K562 (cell line): ENCODE data around the gene RCSD1. TPM values are rescaled to one million over a fixed set of nuclear protein-coding genes. Genes with fewer than 3 reads are reported as not detected.

Experiments
- ATAC-seq: fragments of 200-7000 bp; cut with Tn5 transposase; 3 replicates; pipeline ENCODE4 v1.9.1; 2020; ENCODE audit warnings: moderate library complexity
- BruUV-seq: library from RNA; stranded (reverse); fragments of 400-500 nt; replicated peaks from 2 replicates; lab custom pipeline; 2021; lab: Mats Ljungman, UMichigan
- CTCF ChIA-PET: fragments of 300-600 bp; formaldehyde crosslinking; extraction: SDS; loops from one replicate; lab custom pipeline; 2021; ENCODE audit warnings: low intra/inter-chr PET ratio; lab: Yijun Ruan, JAX
- POLR2A ChIA-PET: fragments of 300-600, 350-650 bp; sonication (Branson Sonifier 250); formaldehyde crosslinking; extraction: SDS; loops from one replicate; lab custom pipeline; 2021; ENCODE audit warnings: antibody characterized with exemption, inconsistent platforms; lab: Yijun Ruan, JAX
- DNase-seq, 4 experiments: peaks; one replicate each; pipeline versions ENCODE4 v3.0.0 to v3.0.0-alpha.2; 2011 to 2018; ENCODE audit warnings: low spot score in 3 of 4, mixed read lengths in 3 of 4; ENCODE audit errors: extremely low read depth in 1 of 4
- FAIRE-seq: peaks from 2 replicates; lab custom pipeline; 2011; peaks lifted over from hg19 to GRCh38; lab: Jason Lieb, UNC
- H2AFZ ChIP-seq: 2 replicates; pipeline ENCODE4 v1.6.0; 2011; ENCODE audit warnings: low read depth, low read length, control low read depth, inconsistent platforms
- H3K27ac ChIP-seq: fragments of 200-600 bp; 3 replicates; pipeline ENCODE4 v1.8.0; 2011; ENCODE audit warnings: low read depth, mild to moderate bottlenecking, control low read depth, inconsistent platforms, low read length, moderate library complexity, mixed read lengths; ENCODE audit errors: extremely low read depth
- H3K27me3 ChIP-seq, 2 experiments: fragments of 300-600 bp in 1 of 2; 2 replicates in 1 of 2; 3 replicates in 1 of 2; pipeline versions ENCODE4 v1.6.0 to v1.8.0; 2011; ENCODE audit warnings: inconsistent platforms in 2 of 2, low read length in 2 of 2, mild to moderate bottlenecking in 1 of 2, mixed read lengths in 1 of 2, moderate library complexity in 1 of 2; ENCODE audit not compliant: control insufficient read depth in 2 of 2, insufficient read depth in 2 of 2
- H3K36me3 ChIP-seq: fragments of 300-600 bp; 3 replicates; pipeline ENCODE4 v1.8.0; 2011; ENCODE audit warnings: mild to moderate bottlenecking, low read length, inconsistent platforms; ENCODE audit not compliant: control insufficient read depth, insufficient read depth
- H3K4me1 ChIP-seq, 2 experiments: fragments of 200-600 bp in 1 of 2; replicated peaks in 1 of 2; 2 replicates in 1 of 2; 3 replicates in 1 of 2; pipeline versions ENCODE4 v1.5.1 to v1.8.0; 2011; ENCODE audit warnings: inconsistent platforms in 2 of 2, low read length in 2 of 2, mild to moderate bottlenecking in 1 of 2, mixed read lengths in 1 of 2, moderate library complexity in 1 of 2; ENCODE audit not compliant: control insufficient read depth in 2 of 2, insufficient read depth in 2 of 2
- H3K4me2 ChIP-seq: 2 replicates; pipeline ENCODE4 v1.6.1; 2011; ENCODE audit warnings: low read length, control low read depth, inconsistent platforms, mixed read lengths; ENCODE audit not compliant: insufficient read depth
- H3K4me3 ChIP-seq: fragments of 200-600 bp; sonication (generic), shearing (Covaris generic); 2 replicates; pipeline ENCODE4 v1.5.1; 2016; ENCODE audit warnings: control low read depth, inconsistent platforms
- H3K79me2 ChIP-seq: fragments of 200-600 bp; 3 replicates; pipeline ENCODE4 v1.8.0; 2011; ENCODE audit warnings: low read length, inconsistent platforms; ENCODE audit not compliant: control insufficient read depth, insufficient read depth
- H3K9ac ChIP-seq, 2 experiments: 2 replicates each; pipeline versions ENCODE4 v1.6.0 to v1.6.1; 2011; ENCODE audit warnings: low read depth in 2 of 2, low read length in 2 of 2, control low read depth in 1 of 2, inconsistent platforms in 1 of 2, mild to moderate bottlenecking in 1 of 2, mixed read lengths in 1 of 2; ENCODE audit not compliant: insufficient read depth in 1 of 2
- H3K9me1 ChIP-seq: one replicate; pipeline ENCODE4 v1.6.0; 2011; ENCODE audit warnings: inconsistent platforms, mild to moderate bottlenecking, low read length, moderate library complexity; ENCODE audit not compliant: control insufficient read depth, insufficient read depth
- H3K9me3 ChIP-seq: replicated peaks from 2 replicates; pipeline ENCODE4 v1.5.1; 2011; ENCODE audit warnings: low read depth, low read length, inconsistent platforms; ENCODE audit not compliant: control insufficient read depth, insufficient read depth
- H4K20me1 ChIP-seq: replicated peaks from 2 replicates; pipeline ENCODE4 v1.6.1; 2011; ENCODE audit warnings: low read length, inconsistent platforms, mixed read lengths; ENCODE audit not compliant: control insufficient read depth, insufficient read depth
- DACH1 ChIP-seq: fragments of 450-650 bp; IDR thresholded peaks from 2 replicates; pipeline ENCODE4 v1.6.1; 2018; ENCODE audit not compliant: partially characterized antibody
- KDM1A ChIP-seq, 2 experiments: fragments of 450-650 bp; IDR thresholded peaks; 2 replicates each; pipeline ENCODE4 v1.6.1; 2016; ENCODE audit warnings: mild to moderate bottlenecking in 2 of 2
- MLLT1 ChIP-seq, 2 experiments: fragments of 450-650 bp; IDR thresholded peaks; 2 replicates each; pipeline ENCODE4 v1.6.1; 2016
- NBN ChIP-seq: fragments of 450-650 bp; IDR thresholded peaks from 2 replicates; pipeline ENCODE4 v1.6.1; 2016; ENCODE audit warnings: low read depth, mild to moderate bottlenecking
- RBFOX2 ChIP-seq: fragments of 200-400 bp; formaldehyde crosslinking; IDR thresholded peaks from 2 replicates; pipeline ENCODE4 v1.6.1; 2017; ENCODE audit warnings: low read depth, mild to moderate bottlenecking, low read length, moderate library complexity
- SMARCE1 ChIP-seq: fragments of 450-650 bp; IDR thresholded peaks from 2 replicates; pipeline ENCODE4 v1.7.1; 2016; ENCODE audit warnings: mild to moderate bottlenecking
- SNRNP70 ChIP-seq: fragments of 200-400 bp; formaldehyde crosslinking; optimal IDR thresholded peaks from 2 replicates; pipeline ENCODE3; 2017; ENCODE audit warnings: low read depth, low read length
- ZBTB1 ChIP-seq: sonication (generic); formaldehyde crosslinking; IDR thresholded peaks from 2 replicates; pipeline ENCODE4 v1.8.1; 2023; ENCODE audit warnings: missing genetic modification reagents, low read depth, mild to moderate bottlenecking, borderline replicate concordance
- ZNF586 ChIP-seq: fragments of 450-650 bp; formaldehyde crosslinking; conservative IDR thresholded peaks from 2 replicates; pipeline ENCODE4 v1.4.0; 2020; ENCODE audit warnings: mild to moderate bottlenecking, moderate library complexity
- WGBS: fragments of 100-300 bp; shearing (Covaris generic); methylation state at CpG from one replicate; pipeline ENCODE4 v1.1.6; 2016; ENCODE audit warnings: low coverage, mixed read lengths; ENCODE audit not compliant: insufficient coverage; ENCODE audit errors: missing lambda C conversion rate; 5-methylcytosine and 5-hydroxymethylcytosine counted together
- in situ Hi-C: fragments of 300-500 bp; cut with MboI; formaldehyde crosslinking; loops from 4 replicates; pipeline ENCODE4 v1.15.0; 2018; ENCODE audit warnings: inconsistent platforms, mixed read lengths
- intact Hi-C: fragments of 100-400 bp; cut with micrococcal nuclease; formaldehyde crosslinking; loops from 2 replicates; pipeline ENCODE4 v1.14.2; 2022
- polyA plus RNA-seq, 8 experiments: library from polyadenylated mRNA; depleted of rRNA in 4 of 8; stranded (reverse) in 5 of 8; unstranded in 3 of 8; fragments of >200 nt; fragmentation: Nextera tagmentation in 2 of 8; fragmentation: Illumina TruSeq in 1 of 8; extraction: Ambion mirVana in 2 of 8; extraction: Trizol in 1 of 8; gene quantifications; 2 replicates each; pipeline versions ENCODE4 v1.2.1 to v1.2.3, GENCODE V29; 2011 to 2014; ENCODE audit warnings: inconsistent platforms in 1 of 8, missing spikeins in 1 of 8
- total RNA-seq, 7 experiments: library from RNA; depleted of rRNA in 6 of 7; stranded (reverse); fragments of >200 nt in 6 of 7; fragmentation: Illumina TruSeq in 2 of 7; extraction: Trizol in 2 of 7; gene quantifications; 2 replicates each; pipeline versions ENCODE4 v1.2.1 to v1.2.3, GENCODE V29; 2011 to 2021; ENCODE audit warnings: low replicate concordance in 1 of 7

The RCSD1 gene
- total and polyA plus RNA-seq, 9 of the 15 experiments (the other 6 are each of a cell fraction or from before 2014, with no cell fraction given): 7.8 to 69.8 (median 45.3) TPM

- ChIA-PET CTCF (no interaction called here), POLR2A (no interaction called here)
- Histone ChIP-seq H3K4me2 (no peak overlapping the region), H4K20me1 (peaks cover 9% of the 10 kb centered on the region; the same call in 1 of the 2 replicates), H3K9me1 (no peaks in the 10 kb centered on the region), H3K36me3 (peaks cover 75% of the 10 kb centered on the region), H3K79me2 (peaks cover 41% of the 10 kb centered on the region), H3K4me3 (no peak overlapping the region), H3K27ac (no peak overlapping the region), H3K4me1 (peaks cover 25 to 49% of the 10 kb centered on the region in 2 experiments), H2AFZ (no peak overlapping the region), H3K9me3 (no peaks in the 10 kb centered on the region), H3K9ac (peak overlapping the region in 1 of 2 experiments; percentile 15; a peak in 1 of 4 replicates), H3K27me3 (no peaks in the 10 kb centered on the region)
- BruUV-seq: no TSS peak
- intact Hi-C loops (no loop called here), in situ Hi-C loops (no loop called here)
- no peak for TF ChIP-seq KDM1A (IDR thresholded peaks at IDR 0.05)
- no peak for TF ChIP-seq SNRNP70
- no peak for TF ChIP-seq ZNF586 (CRISPR knock-in tag)
- no peak for TF ChIP-seq MLLT1 (IDR thresholded peaks at IDR 0.05)
- TF ChIP-seq NBN: no peak
- no peak for TF ChIP-seq RBFOX2
- no peak for TF ChIP-seq ZBTB1 (CRISPR knock-in tag)
- TF ChIP-seq DACH1: no peak
- no peak for TF ChIP-seq SMARCE1
- ATAC-seq (no peak), FAIRE-seq (no peak), DNase-seq (no peak)
- WGBS: 93% methylated on average over 8 of the region's 8 CpGs
Measured at GRCh38 chr1:167640051-167640450, 10.0 kb downstream of the RCSD1 start.
